CD8-positive, alpha-beta memory T cell (primary cell): ENCODE data around the gene CARD10. TPM values are rescaled to one million over a fixed set of nuclear protein-coding genes. Genes with fewer than 3 reads are reported as not detected.
A peak's percentile ranks its signal among the peaks of the same experiment; 100 is the strongest.

ENCODE experiments used
- CTCF ChIA-PET: fragments of 350-600 bp; sonication (Branson Sonifier 250); formaldehyde crosslinking; loops from one replicate; lab custom pipeline; 2021; ENCODE audit warnings: antibody characterized with exemption; lab: Charles Lee
- POLR2A ChIA-PET: fragments of 350-600 bp; sonication (Branson Sonifier 250); formaldehyde crosslinking; loops from one replicate; lab custom pipeline; 2021; ENCODE audit warnings: antibody characterized with exemption; lab: Charles Lee
- DNase-seq, 5 donors: peaks; one replicate each; pipeline versions ENCODE4 v3.0.0 to v3.0.0-alpha.2; 2020 to 2022; ENCODE audit warnings: mixed read lengths in 1 of 5
- H3K27ac ChIP-seq: one replicate; pipeline ENCODE4 v1.7.0; 2013; ENCODE audit warnings: low read depth, mild to moderate bottlenecking, low read length, moderate library complexity
- H3K27me3 ChIP-seq: 2 replicates; pipeline ENCODE4 v1.7.0; 2013; ENCODE audit warnings: low read length, mild to moderate bottlenecking; ENCODE audit not compliant: insufficient read depth, poor library complexity, severe bottlenecking
- H3K36me3 ChIP-seq: 2 replicates; pipeline ENCODE4 v1.7.0; 2013; ENCODE audit warnings: mild to moderate bottlenecking, low read length, moderate library complexity; ENCODE audit not compliant: insufficient read depth
- H3K4me1 ChIP-seq: 2 replicates; pipeline ENCODE4 v1.7.0; 2013; ENCODE audit warnings: mild to moderate bottlenecking, low read length, moderate library complexity; ENCODE audit not compliant: insufficient read depth
- H3K4me3 ChIP-seq: 2 replicates; pipeline ENCODE4 v1.7.0; 2013; ENCODE audit warnings: mild to moderate bottlenecking, low read length
- H3K9me3 ChIP-seq: 2 replicates; pipeline ENCODE4 v1.7.0; 2013; ENCODE audit warnings: mild to moderate bottlenecking, low read length
- H3K27ac Mint-ChIP-seq, 8 donors: one replicate each; pipeline ENCODE4 v1.8.0; 2020 to 2021; ENCODE audit warnings: mixed read lengths in 8 of 8, mild to moderate bottlenecking in 6 of 8, inconsistent platforms in 3 of 8, moderate library complexity in 3 of 8
- H3K27me3 Mint-ChIP-seq, 2 donors: one replicate each; pipeline ENCODE4 v1.8.0; 2020 to 2021; ENCODE audit warnings: mixed read lengths in 2 of 2, mild to moderate bottlenecking in 1 of 2, moderate library complexity in 1 of 2
- H3K36me3 Mint-ChIP-seq, 3 donors: one replicate each; pipeline ENCODE4 v1.8.0; 2020 to 2021; ENCODE audit warnings: mixed read lengths in 3 of 3, inconsistent platforms in 1 of 3, mild to moderate bottlenecking in 1 of 3
- H3K4me1 Mint-ChIP-seq, 3 donors: one replicate each; pipeline ENCODE4 v1.8.0; 2020 to 2021; ENCODE audit warnings: mixed read lengths in 3 of 3, inconsistent platforms in 1 of 3, mild to moderate bottlenecking in 1 of 3
- H3K4me3 Mint-ChIP-seq, 7 donors: one replicate each; pipeline ENCODE4 v1.8.0; 2020 to 2021; ENCODE audit warnings: mixed read lengths in 7 of 7, mild to moderate bottlenecking in 6 of 7, moderate library complexity in 4 of 7, inconsistent platforms in 2 of 7
- H3K9me3 Mint-ChIP-seq, 5 donors: one replicate each; pipeline ENCODE4 v1.8.0; 2020 to 2022; ENCODE audit warnings: mixed read lengths in 5 of 5, mild to moderate bottlenecking in 3 of 5, moderate library complexity in 2 of 5, inconsistent platforms in 1 of 5
- polyA plus RNA-seq: library from polyadenylated mRNA; unstranded; fragments of 300-500 nt; fragmentation: Illumina TruSeq; gene quantifications from one replicate; pipeline ENCODE4 v1.2.3, GENCODE V29; 2021
- total RNA-seq, 2 experiments: library from RNA; stranded (reverse); gene quantifications; one replicate each; pipeline ENCODE4 v1.2.3, GENCODE V29; 2021

The CARD10 gene
- total and polyA plus RNA-seq, 3 experiments from 2014 or later = 0.29 to 1.0 (median 0.31) TPM

GRCh38 chr22:37461961-37462360 lies 57.3 kb downstream of the CARD10 start:
- no peaks in the 10 kb centered on the region for H3K9me3 Mint-ChIP-seq
- Histone ChIP-seq H3K27ac (no peak overlapping the region), H3K9me3 (no peaks in the 10 kb centered on the region), H3K4me1 (no peaks in the 10 kb centered on the region), H3K27me3 (no peaks in the 10 kb centered on the region), H3K36me3 (peaks cover 6% of the 10 kb centered on the region), H3K4me3 (no peak overlapping the region)
- DNase-seq = no peak
- ChIA-PET POLR2A (no interaction called here), CTCF (interaction anchor here (0.8 to 1.0 kb wide), 2 partner anchors 10 to 146 kb away, joined by 4 to 5 read pairs; no protein-coding TSS in a partner anchor)
- no peak overlapping the region for H3K4me3 Mint-ChIP-seq
- peaks cover 7 to 51% (median 17%) of the 10 kb centered on the region in 3 donors for H3K36me3 Mint-ChIP-seq
- peak overlapping the region in 2 of 8 donors; percentile 7 to 10 for H3K27ac Mint-ChIP-seq
- H3K27me3 Mint-ChIP-seq = no peaks in the 10 kb centered on the region
- H3K4me1 Mint-ChIP-seq = peaks cover 7 to 14% (median 14%) of the 10 kb centered on the region in 3 donors

- H3K4me1 ChIP-seq = no peaks in the 10 kb centered on the region
- POLR2A ChIA-PET = no interaction called here
- peaks cover 5 to 13% (median 11%) of the 10 kb centered on the region in 3 donors for H3K4me1 Mint-ChIP-seq
Measured at GRCh38 chr22:37460684-37461083, 58.5 kb downstream of the CARD10 start.

GRCh38 chr22:37459206-37459605 lies 60.0 kb downstream of the CARD10 start:
- no peak for DNase-seq

More at GRCh38 chr22:37460684-37461083, 58.5 kb downstream of the CARD10 start:
- Mint-ChIP-seq H3K4me3 (no peak overlapping the region), H3K9me3 (no peaks in the 10 kb centered on the region), H3K27me3 (no peaks in the 10 kb centered on the region), H3K27ac (no peak overlapping the region), H3K36me3 (peaks cover 5 to 41% (median 14%) of the 10 kb centered on the region in 3 donors)
- no peak for DNase-seq
- Histone ChIP-seq H3K4me3 (no peak overlapping the region), H3K27ac (no peak overlapping the region), H3K9me3 (no peaks in the 10 kb centered on the region), H3K27me3 (no peaks in the 10 kb centered on the region), H3K36me3 (peaks cover 6% of the 10 kb centered on the region)
- CTCF ChIA-PET = no interaction called here

GRCh38 chr22:37457093-37457893 lies 61.9 kb downstream of the CARD10 start:
- Mint-ChIP-seq H3K4me1 (peaks cover 0 to 10% (median 4%) of the 10 kb centered on the region in 3 donors), H3K4me3 (no peak overlapping the region), H3K36me3 (peaks cover 4 to 36% (median 17%) of the 10 kb centered on the region in 3 donors), H3K27ac (no peak overlapping the region), H3K9me3 (no peaks in the 10 kb centered on the region), H3K27me3 (no peaks in the 10 kb centered on the region)
- Histone ChIP-seq H3K9me3 (no peaks in the 10 kb centered on the region), H3K36me3 (peaks cover 6% of the 10 kb centered on the region), H3K4me1 (no peaks in the 10 kb centered on the region), H3K4me3 (no peak overlapping the region), H3K27ac (no peak overlapping the region), H3K27me3 (no peaks in the 10 kb centered on the region)
- ChIA-PET CTCF (interaction anchor here (0.7 to 4.6 kb wide), 15 partner anchors 15 to 378 kb away, joined by 3 to 21 read pairs (median 4); no protein-coding TSS in a partner anchor), POLR2A (interaction anchor here (0.9 kb wide), 1 partner anchor 110 kb away, joined by 3 read pairs; no protein-coding TSS in a partner anchor)
- DNase-seq = peak; percentile 64 to 86 (median 75)

More at GRCh38 chr22:37459206-37459605, 60.0 kb downstream of the CARD10 start:
- Mint-ChIP-seq H3K27me3 (no peaks in the 10 kb centered on the region), H3K36me3 (peaks cover 4 to 39% (median 17%) of the 10 kb centered on the region in 3 donors), H3K9me3 (no peaks in the 10 kb centered on the region), H3K4me1 (peaks cover 3 to 12% (median 4%) of the 10 kb centered on the region in 3 donors), H3K4me3 (no peak overlapping the region), H3K27ac (no peak overlapping the region)
- Histone ChIP-seq H3K9me3 (no peaks in the 10 kb centered on the region), H3K27ac (no peak overlapping the region), H3K4me1 (no peaks in the 10 kb centered on the region), H3K4me3 (no peak overlapping the region), H3K27me3 (no peaks in the 10 kb centered on the region), H3K36me3 (peaks cover 6% of the 10 kb centered on the region)
- ChIA-PET POLR2A (interaction anchor here (0.7 kb wide), 1 partner anchor 145 kb away, joined by 4 read pairs; no protein-coding TSS in a partner anchor), CTCF (interaction anchor here (0.7 to 4.6 kb wide), 6 partner anchors 13 to 221 kb away, joined by 3 to 21 read pairs (median 7); no protein-coding TSS in a partner anchor)

- ChIA-PET POLR2A (interaction anchor here (0.6 kb wide), 1 partner anchor 13 kb away, joined by 4 read pairs; no protein-coding TSS in a partner anchor), CTCF (interaction anchor here (0.8 to 4.6 kb wide), 7 partner anchors 33 to 259 kb away, joined by 3 to 21 read pairs (median 4); no protein-coding TSS in a partner anchor)
- Histone ChIP-seq H3K27me3 (no peaks in the 10 kb centered on the region), H3K4me1 (no peaks in the 10 kb centered on the region), H3K36me3 (peaks cover 6% of the 10 kb centered on the region), H3K27ac (no peak overlapping the region), H3K9me3 (no peaks in the 10 kb centered on the region), H3K4me3 (no peak overlapping the region)
- no peaks in the 10 kb centered on the region for H3K27me3 Mint-ChIP-seq
- H3K4me1 Mint-ChIP-seq = peaks cover 0 to 4% (median 4%) of the 10 kb centered on the region in 3 donors
- peaks cover 4 to 29% (median 17%) of the 10 kb centered on the region in 3 donors for H3K36me3 Mint-ChIP-seq
- H3K4me3 Mint-ChIP-seq = no peak overlapping the region
- DNase-seq = no peak
- no peak overlapping the region for H3K27ac Mint-ChIP-seq
- no peaks in the 10 kb centered on the region for H3K9me3 Mint-ChIP-seq
Measured at GRCh38 chr22:37456346-37456745, 62.9 kb downstream of the CARD10 start.

- H3K4me1 Mint-ChIP-seq = peaks cover 0 to 4% (median 4%) of the 10 kb centered on the region in 3 donors
- Histone ChIP-seq H3K27me3 (no peaks in the 10 kb centered on the region), H3K4me1 (no peaks in the 10 kb centered on the region), H3K36me3 (peaks cover 6% of the 10 kb centered on the region), H3K4me3 (no peak overlapping the region), H3K27ac (no peak overlapping the region), H3K9me3 (no peaks in the 10 kb centered on the region)
- CTCF ChIA-PET = interaction anchor here (1.0 to 4.6 kb wide), 6 partner anchors 34 to 214 kb away, joined by 3 to 21 read pairs (median 7); no protein-coding TSS in a partner anchor
- peaks cover 4 to 29% (median 17%) of the 10 kb centered on the region in 3 donors for H3K36me3 Mint-ChIP-seq
- H3K4me3 Mint-ChIP-seq = no peak overlapping the region
- no peak overlapping the region for H3K27ac Mint-ChIP-seq
- H3K27me3 Mint-ChIP-seq = no peaks in the 10 kb centered on the region
- POLR2A ChIA-PET = no interaction called here
- no peak for DNase-seq
- H3K9me3 Mint-ChIP-seq = no peaks in the 10 kb centered on the region
Measured at GRCh38 chr22:37455896-37456295, 63.3 kb downstream of the CARD10 start.

- Mint-ChIP-seq H3K9me3 (no peaks in the 10 kb centered on the region), H3K4me3 (no peak overlapping the region), H3K36me3 (peaks cover 0 to 24% (median 12%) of the 10 kb centered on the region in 3 donors), H3K4me1 (peaks cover 0 to 4% (median 4%) of the 10 kb centered on the region in 3 donors), H3K27ac (no peak overlapping the region), H3K27me3 (no peaks in the 10 kb centered on the region)
- Histone ChIP-seq H3K36me3 (peaks cover 6% of the 10 kb centered on the region), H3K27ac (no peak overlapping the region), H3K27me3 (no peaks in the 10 kb centered on the region), H3K4me1 (no peaks in the 10 kb centered on the region), H3K9me3 (no peaks in the 10 kb centered on the region), H3K4me3 (no peak overlapping the region)
- CTCF ChIA-PET = interaction anchor here (0.9 to 4.6 kb wide), 6 partner anchors 138 to 213 kb away, joined by 3 to 21 read pairs (median 7); no protein-coding TSS in a partner anchor
- DNase-seq = no peak
- POLR2A ChIA-PET = no interaction called here
Measured at GRCh38 chr22:37454857-37455686, 64.1 kb downstream of the CARD10 start.
